Measurements from ENCODE around the gene C11orf68. TPM values are rescaled to one million over a fixed set of nuclear protein-coding genes. Genes with fewer than 3 reads are reported as not detected.
A peak's percentile ranks its signal among the peaks of the same experiment; 100 is the strongest.
"Not testable (repeated sequence)": the region's sequence is repeated elsewhere in the genome, so short reads cannot be mapped to it uniquely, and the experiment has no call there.

Gene C11orf68
- total RNA-seq, 1 experiment from 2014 or later: 15.7 TPM

DNA sequence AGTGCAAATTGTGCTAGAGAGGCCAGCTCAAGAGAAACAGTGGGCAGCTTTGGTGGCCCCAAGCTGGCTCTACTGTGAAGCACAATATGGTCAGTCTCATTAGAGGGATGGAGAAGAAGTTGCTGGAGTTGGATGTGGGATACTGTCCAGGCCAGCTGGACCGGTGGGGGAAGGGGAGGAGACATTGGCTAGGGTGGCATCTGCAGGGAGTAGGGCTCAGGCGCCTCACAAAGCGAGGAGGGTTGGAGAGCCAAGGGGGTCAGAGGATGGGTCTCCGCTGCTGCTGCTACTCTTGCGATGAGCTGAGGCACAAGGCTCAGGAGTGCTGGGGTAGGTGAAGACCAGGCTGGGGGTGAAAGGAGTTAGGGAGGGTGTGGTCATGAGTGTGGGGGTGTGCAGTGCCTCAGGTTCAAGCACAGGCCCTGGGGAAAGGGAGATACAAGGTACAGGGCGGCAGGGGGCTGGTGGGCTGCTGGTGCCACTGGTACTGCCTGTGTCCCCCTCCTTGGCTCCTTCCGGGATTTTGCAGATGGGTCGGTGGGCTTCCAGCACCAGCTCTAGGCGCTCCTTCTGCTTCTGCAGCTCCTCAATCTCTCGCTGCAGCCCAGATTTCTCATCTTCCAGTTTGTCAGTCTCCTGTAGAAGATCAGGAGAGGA, 26.1 kb downstream of the C11orf68 start:
- Histone ChIP-seq H2BK20ac (ENCODE audit: low read depth, low read length, poor library complexity, severe bottlenecking) (no peak overlapping the region), H2BK12ac (ENCODE audit: insufficient read length, low read depth, low read length) (no peak overlapping the region), H4K91ac (ENCODE audit: insufficient read length, low read depth, low read length) (no peak overlapping the region), H2BK120ac (ENCODE audit: low read depth, low read length, poor library complexity, severe bottlenecking) (no peak overlapping the region), H3K4me2 (ENCODE audit: insufficient read depth, insufficient read length, low read length) (peak overlapping the region; percentile 70), H3K4me1 (ENCODE audit: insufficient read depth, low read length) (peaks cover 7% of the 10 kb centered on the region; the same call in 1 of the 2 replicates), H3K23me2 (ENCODE audit: insufficient read length, low read depth, low read length, poor library complexity, severe bottlenecking) (peaks cover 23% of the 10 kb centered on the region), H3K18ac (ENCODE audit: insufficient read length, low read depth, low read length) (no peak overlapping the region), H2AFZ (ENCODE audit: low read length) (no peak overlapping the region), H3K56ac (ENCODE audit: insufficient read length, low read depth, low read length) (no peak overlapping the region), H3T11ph (ENCODE audit: low read length) (no peak overlapping the region), H2BK5ac (ENCODE audit: insufficient read length, low read length) (no peak overlapping the region), H4K20me1 (ENCODE audit: control insufficient read depth, insufficient read depth, insufficient read length) (no peaks in the 10 kb centered on the region), H3K9ac (ENCODE audit: extremely low read depth, insufficient read length, low read length) (no peak overlapping the region), H3K27me3 (ENCODE audit: insufficient read depth, low read length) (peaks cover 6% of the 10 kb centered on the region; the same call in 1 of the 2 replicates), H3K23ac (ENCODE audit: insufficient read length, low read depth, low read length) (no peak overlapping the region), H3K14ac (ENCODE audit: insufficient read depth, low read length) (no peak overlapping the region), H2AK5ac (ENCODE audit: insufficient read length, low read length) (no peak overlapping the region), H4K5ac (ENCODE audit: insufficient read length, low read depth, low read length) (no peak overlapping the region), H3K79me2 (ENCODE audit: insufficient read depth, low read length) (no peaks in the 10 kb centered on the region; the same call in 1 of the 2 replicates), H3K9me3 (ENCODE audit: control insufficient read depth, low read depth, low read length) (no peaks in the 10 kb centered on the region), H4K8ac (replicated peaks; ENCODE audit: insufficient read length, low read depth, low read length) (no peak overlapping the region), H3K27ac (ENCODE audit: insufficient read length, low read depth, low read length) (no peak overlapping the region), H2BK15ac (ENCODE audit: low read depth, low read length) (no peak overlapping the region), H3K79me1 (ENCODE audit: insufficient read depth, low read depth, low read length, poor library complexity, severe bottlenecking) (no peaks in the 10 kb centered on the region), H3K4ac (ENCODE audit: low read depth, low read length) (no peak overlapping the region)
- Mint-ChIP-seq H3K36me3 (ENCODE audit: insufficient read depth in 1 of 3, low read depth in 3 of 3) (peaks cover 0 to 36% (median 0%) of the 10 kb centered on the region in 3 experiments; a peak in 3 of 7 replicates), H3K9me3 (peaks cover 2 to 4% of the 10 kb centered on the region in 2 experiments; a peak in 2 of 5 replicates), H3K27ac (peak overlapping the region in 1 of 3 experiments; percentile 68; a peak in 2 of 7 replicates), H3K4me3 (peak overlapping the region; percentile 75 to 88), H3K27me3 (ENCODE audit: low read depth) (peaks cover 28% of the 10 kb centered on the region), H3K4me1 (peaks cover 34 to 42% of the 10 kb centered on the region in 2 experiments)
- WGBS (ENCODE audit: extremely low coverage, insufficient read length, low lambda C conversion rate): no CpG with 5 or more reads among the region's 10 CpGs
- TF ChIP-seq CTCF (conservative IDR thresholded peaks at IDR 0.05): no peak
- no peak for DNase-seq

DNA sequence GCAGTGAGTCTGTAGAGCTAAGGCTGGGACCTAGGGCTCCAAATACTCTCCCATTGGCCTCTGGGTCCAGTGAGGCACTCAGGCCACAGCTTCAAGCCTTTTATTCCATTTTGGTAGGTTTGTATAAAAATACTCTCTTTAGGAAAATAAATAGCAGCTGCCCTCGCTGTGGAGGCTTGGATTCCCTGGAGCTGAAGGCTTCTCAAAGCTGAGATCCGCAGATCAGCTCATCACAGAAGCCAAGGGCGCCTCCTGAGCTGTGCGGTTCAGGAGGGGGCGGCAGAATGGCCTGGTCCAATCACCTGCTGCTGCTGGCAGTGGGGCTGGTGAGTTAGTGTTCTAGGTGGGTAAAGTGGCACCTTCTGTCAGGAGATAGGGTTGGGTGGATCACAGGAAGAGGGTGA, 26.7 kb downstream of the C11orf68 start:
- not testable (repeated sequence) for H3K18ac ChIP-seq (ENCODE audit: insufficient read length, low read depth, low read length); H3K27ac ChIP-seq (ENCODE audit: insufficient read length, low read depth, low read length); H2BK5ac ChIP-seq (ENCODE audit: insufficient read length, low read length); H3K4me1 ChIP-seq (ENCODE audit: insufficient read depth, low read length); H4K91ac ChIP-seq (ENCODE audit: insufficient read length, low read depth, low read length); H4K5ac ChIP-seq (ENCODE audit: insufficient read length, low read depth, low read length); H3K9me3 Mint-ChIP-seq; H2BK15ac ChIP-seq (ENCODE audit: low read depth, low read length); H4K8ac ChIP-seq (replicated peaks; ENCODE audit: insufficient read length, low read depth, low read length); H4K20me1 ChIP-seq (ENCODE audit: control insufficient read depth, insufficient read depth, insufficient read length); H2BK120ac ChIP-seq (ENCODE audit: low read depth, low read length, poor library complexity, severe bottlenecking); H2BK12ac ChIP-seq (ENCODE audit: insufficient read length, low read depth, low read length); H3K14ac ChIP-seq (ENCODE audit: insufficient read depth, low read length); H3K4ac ChIP-seq (ENCODE audit: low read depth, low read length); H3T11ph ChIP-seq (ENCODE audit: low read length); H2AFZ ChIP-seq (ENCODE audit: low read length); H3K9ac ChIP-seq (ENCODE audit: extremely low read depth, insufficient read length, low read length); H3K79me2 ChIP-seq (ENCODE audit: insufficient read depth, low read length); H3K9me3 ChIP-seq (ENCODE audit: control insufficient read depth, low read depth, low read length); H2AK5ac ChIP-seq (ENCODE audit: insufficient read length, low read length); H2BK20ac ChIP-seq (ENCODE audit: low read depth, low read length, poor library complexity, severe bottlenecking); H3K56ac ChIP-seq (ENCODE audit: insufficient read length, low read depth, low read length); DNase-seq; H3K23ac ChIP-seq (ENCODE audit: insufficient read length, low read depth, low read length); H3K27me3 ChIP-seq (ENCODE audit: insufficient read depth, low read length); H3K79me1 ChIP-seq (ENCODE audit: insufficient read depth, low read depth, low read length, poor library complexity, severe bottlenecking)
- Mint-ChIP-seq H3K36me3 (ENCODE audit: insufficient read depth in 1 of 3, low read depth in 3 of 3) (peaks cover 0 to 36% (median 4%) of the 10 kb centered on the region in 3 experiments; a peak in 5 of 7 replicates), H3K27me3 (ENCODE audit: low read depth) (peaks cover 21% of the 10 kb centered on the region), H3K4me3 (peak overlapping the region; percentile 75 to 88), H3K27ac (peak overlapping the region in 2 of 3 experiments; percentile 44 to 68; a peak in 3 of 7 replicates), H3K4me1 (peaks cover 39 to 48% of the 10 kb centered on the region in 2 experiments)
- Histone ChIP-seq H3K4me2 (ENCODE audit: insufficient read depth, insufficient read length, low read length) (peak overlapping the region; percentile 70), H3K23me2 (ENCODE audit: insufficient read length, low read depth, low read length, poor library complexity, severe bottlenecking) (peaks cover 23% of the 10 kb centered on the region)
- WGBS (ENCODE audit: extremely low coverage, insufficient read length, low lambda C conversion rate): no CpG with 5 or more reads among the region's 5 CpGs
